Measurements from ENCODE around the gene FBF1. TPM values are rescaled to one million over a fixed set of nuclear protein-coding genes. Genes with fewer than 3 reads are reported as not detected.

FBF1 gene
- polyA plus RNA-seq, 1 donor from 2014 or later = 13.5 TPM

DNA sequence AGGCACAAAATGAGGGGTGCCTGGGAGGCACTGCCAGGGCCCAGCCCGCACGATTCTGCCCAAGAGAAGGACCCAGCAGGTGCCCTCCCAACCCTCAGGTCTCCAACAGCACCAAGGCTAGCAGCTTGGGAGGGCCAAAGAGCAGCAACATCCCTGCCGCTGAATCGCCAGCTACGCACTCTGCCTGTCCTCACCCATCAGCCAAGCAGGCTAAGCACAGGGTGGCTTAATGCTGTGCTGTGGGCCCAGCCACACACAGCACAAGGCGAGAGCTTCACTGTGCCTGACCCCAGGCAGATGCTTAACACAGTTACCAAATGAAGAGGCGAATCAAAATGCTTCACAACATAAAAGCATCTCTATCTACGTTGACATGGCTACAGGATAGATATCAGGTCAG lies 25.6 kb downstream of the FBF1 start:
- Histone ChIP-seq H3K4me2 (ENCODE audit: low read length) (no peak overlapping the region), H3K9me3 (ENCODE audit: low read length) (no peaks in the 10 kb centered on the region), H3K36me3 (ENCODE audit: insufficient read depth, low read length) (no peaks in the 10 kb centered on the region), H3K9me2 (ENCODE audit: insufficient read depth, low read length) (no peaks in the 10 kb centered on the region), H3K27ac (ENCODE audit: low read length) (no peak overlapping the region), H2AFZ (ENCODE audit: low read depth, low read length) (no peak overlapping the region), H3K27me3 (ENCODE audit: insufficient read depth, low read depth, low read length) (no peaks in the 10 kb centered on the region), H3K4me3 (ENCODE audit: low read length) (no peak overlapping the region), H3F3A (ENCODE audit: insufficient read depth, low read length, poor library complexity, severe bottlenecking) (no peaks in the 10 kb centered on the region), H3K9ac (ENCODE audit: low read length) (no peak overlapping the region), H3K79me2 (replicated peaks; ENCODE audit: insufficient read depth, low read length) (no peaks in the 10 kb centered on the region), H4K20me1 (ENCODE audit: insufficient read depth) (no peaks in the 10 kb centered on the region)
- no peak for TF ChIP-seq EZH2 (IDR thresholded peaks at IDR 0.05; ENCODE audit: borderline replicate concordance, insufficient read depth, low read length, poor library complexity, severe bottlenecking)
- TF ChIP-seq MXI1 (conservative IDR thresholded peaks at IDR 0.05; ENCODE audit: poor library complexity, severe bottlenecking) = no peak
- TF ChIP-seq, protein P1, sequence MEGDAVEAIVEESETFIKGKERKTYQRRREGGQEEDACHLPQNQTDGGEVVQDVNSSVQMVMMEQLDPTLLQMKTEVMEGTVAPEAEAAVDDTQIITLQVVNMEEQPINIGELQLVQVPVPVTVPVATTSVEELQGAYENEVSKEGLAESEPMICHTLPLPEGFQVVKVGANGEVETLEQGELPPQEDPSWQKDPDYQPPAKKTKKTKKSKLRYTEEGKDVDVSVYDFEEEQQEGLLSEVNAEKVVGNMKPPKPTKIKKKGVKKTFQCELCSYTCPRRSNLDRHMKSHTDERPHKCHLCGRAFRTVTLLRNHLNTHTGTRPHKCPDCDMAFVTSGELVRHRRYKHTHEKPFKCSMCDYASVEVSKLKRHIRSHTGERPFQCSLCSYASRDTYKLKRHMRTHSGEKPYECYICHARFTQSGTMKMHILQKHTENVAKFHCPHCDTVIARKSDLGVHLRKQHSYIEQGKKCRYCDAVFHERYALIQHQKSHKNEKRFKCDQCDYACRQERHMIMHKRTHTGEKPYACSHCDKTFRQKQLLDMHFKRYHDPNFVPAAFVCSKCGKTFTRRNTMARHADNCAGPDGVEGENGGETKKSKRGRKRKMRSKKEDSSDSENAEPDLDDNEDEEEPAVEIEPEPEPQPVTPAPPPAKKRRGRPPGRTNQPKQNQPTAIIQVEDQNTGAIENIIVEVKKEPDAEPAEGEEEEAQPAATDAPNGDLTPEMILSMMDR (IDR thresholded peaks at IDR 0.05; ENCODE audit: poor library complexity, severe bottlenecking) = no peak
- TF ChIP-seq EP300 (conservative IDR thresholded peaks at IDR 0.05; ENCODE audit: poor library complexity, severe bottlenecking) = no peak
- TF ChIP-seq POLR2AphosphoS5 (IDR thresholded peaks at IDR 0.05) = no peak
- no peak for TF ChIP-seq RAD21 (conservative IDR thresholded peaks at IDR 0.05)
- TF ChIP-seq TAF1 (IDR thresholded peaks at IDR 0.05; ENCODE audit: low read depth) = no peak
- TF ChIP-seq, protein P2, sequence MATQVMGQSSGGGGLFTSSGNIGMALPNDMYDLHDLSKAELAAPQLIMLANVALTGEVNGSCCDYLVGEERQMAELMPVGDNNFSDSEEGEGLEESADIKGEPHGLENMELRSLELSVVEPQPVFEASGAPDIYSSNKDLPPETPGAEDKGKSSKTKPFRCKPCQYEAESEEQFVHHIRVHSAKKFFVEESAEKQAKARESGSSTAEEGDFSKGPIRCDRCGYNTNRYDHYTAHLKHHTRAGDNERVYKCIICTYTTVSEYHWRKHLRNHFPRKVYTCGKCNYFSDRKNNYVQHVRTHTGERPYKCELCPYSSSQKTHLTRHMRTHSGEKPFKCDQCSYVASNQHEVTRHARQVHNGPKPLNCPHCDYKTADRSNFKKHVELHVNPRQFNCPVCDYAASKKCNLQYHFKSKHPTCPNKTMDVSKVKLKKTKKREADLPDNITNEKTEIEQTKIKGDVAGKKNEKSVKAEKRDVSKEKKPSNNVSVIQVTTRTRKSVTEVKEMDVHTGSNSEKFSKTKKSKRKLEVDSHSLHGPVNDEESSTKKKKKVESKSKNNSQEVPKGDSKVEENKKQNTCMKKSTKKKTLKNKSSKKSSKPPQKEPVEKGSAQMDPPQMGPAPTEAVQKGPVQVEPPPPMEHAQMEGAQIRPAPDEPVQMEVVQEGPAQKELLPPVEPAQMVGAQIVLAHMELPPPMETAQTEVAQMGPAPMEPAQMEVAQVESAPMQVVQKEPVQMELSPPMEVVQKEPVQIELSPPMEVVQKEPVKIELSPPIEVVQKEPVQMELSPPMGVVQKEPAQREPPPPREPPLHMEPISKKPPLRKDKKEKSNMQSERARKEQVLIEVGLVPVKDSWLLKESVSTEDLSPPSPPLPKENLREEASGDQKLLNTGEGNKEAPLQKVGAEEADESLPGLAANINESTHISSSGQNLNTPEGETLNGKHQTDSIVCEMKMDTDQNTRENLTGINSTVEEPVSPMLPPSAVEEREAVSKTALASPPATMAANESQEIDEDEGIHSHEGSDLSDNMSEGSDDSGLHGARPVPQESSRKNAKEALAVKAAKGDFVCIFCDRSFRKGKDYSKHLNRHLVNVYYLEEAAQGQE (IDR thresholded peaks at IDR 0.05; ENCODE audit: borderline replicate concordance) = no peak

DNA sequence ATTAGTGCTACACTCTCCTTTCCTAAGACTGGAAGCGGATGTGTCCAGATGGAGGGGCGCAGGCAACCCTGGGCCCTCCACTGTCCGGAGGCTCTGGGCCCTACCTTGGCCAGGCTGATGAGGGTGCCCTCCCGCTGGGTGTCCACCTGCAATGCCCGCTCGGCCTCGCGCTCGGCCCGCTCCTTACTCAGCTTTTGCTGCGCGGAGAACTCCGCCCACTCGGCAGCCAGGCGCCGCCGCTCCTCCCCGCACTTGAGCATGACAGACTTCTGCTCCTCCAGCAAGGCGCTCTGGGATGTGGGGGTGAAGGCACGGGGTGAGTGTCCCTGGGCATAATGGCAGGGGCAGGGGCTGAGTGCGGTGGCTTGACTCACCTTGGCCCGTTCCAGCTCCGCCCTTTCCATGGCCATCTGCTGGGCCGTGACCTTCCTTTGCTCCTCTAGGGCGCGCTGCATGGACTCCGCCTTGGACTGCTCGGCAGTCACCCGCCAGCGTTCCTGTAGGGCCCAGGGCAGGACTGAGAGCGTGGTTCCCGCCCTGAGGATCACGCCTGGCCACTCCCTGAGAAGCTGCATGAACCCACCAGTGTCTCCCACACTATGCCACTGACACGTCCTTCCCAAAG lies 26.1 kb downstream of the FBF1 start:
- H3K9me3 ChIP-seq (ENCODE audit: low read length) = no peaks in the 10 kb centered on the region
- no peak overlapping the region for H3K4me2 ChIP-seq (ENCODE audit: low read length)
- H3K27ac ChIP-seq (ENCODE audit: low read length) = no peak overlapping the region
- no peaks in the 10 kb centered on the region for H3K36me3 ChIP-seq (ENCODE audit: insufficient read depth, low read length)
- no peaks in the 10 kb centered on the region for H3K79me2 ChIP-seq (replicated peaks; ENCODE audit: insufficient read depth, low read length)
- no peak overlapping the region for H3K9ac ChIP-seq (ENCODE audit: low read length)
- no peaks in the 10 kb centered on the region for H3K9me2 ChIP-seq (ENCODE audit: insufficient read depth, low read length)
- H2AFZ ChIP-seq (ENCODE audit: low read depth, low read length) = no peak overlapping the region
- H3K27me3 ChIP-seq (ENCODE audit: insufficient read depth, low read depth, low read length) = no peaks in the 10 kb centered on the region
- no peaks in the 10 kb centered on the region for H4K20me1 ChIP-seq (ENCODE audit: insufficient read depth)
- H3K4me3 ChIP-seq (ENCODE audit: low read length) = no peak overlapping the region
- TF ChIP-seq EP300 (conservative IDR thresholded peaks at IDR 0.05; ENCODE audit: poor library complexity, severe bottlenecking) (no peak), MXI1 (conservative IDR thresholded peaks at IDR 0.05; ENCODE audit: poor library complexity, severe bottlenecking) (no peak), EZH2 (IDR thresholded peaks at IDR 0.05; ENCODE audit: borderline replicate concordance, insufficient read depth, low read length, poor library complexity, severe bottlenecking) (no peak), SMC3 (conservative IDR thresholded peaks at IDR 0.05; ENCODE audit: poor library complexity) (no peak), RAD21 (conservative IDR thresholded peaks at IDR 0.05) (no peak), POLR2AphosphoS5 (IDR thresholded peaks at IDR 0.05) (no peak), TAF1 (IDR thresholded peaks at IDR 0.05; ENCODE audit: low read depth) (no peak)
- TF ChIP-seq, protein P1 (IDR thresholded peaks at IDR 0.05; ENCODE audit: poor library complexity, severe bottlenecking) = no peak
- TF ChIP-seq, protein P2 (IDR thresholded peaks at IDR 0.05; ENCODE audit: borderline replicate concordance) = no peak
- no peaks in the 10 kb centered on the region for H3F3A ChIP-seq (ENCODE audit: insufficient read depth, low read length, poor library complexity, severe bottlenecking)
